PC-9 (cell line): ENCODE results near the gene IRF2. TPM values are rescaled to one million over a fixed set of nuclear protein-coding genes. Genes with fewer than 3 reads are reported as not detected.

Experiments
- BruUV-seq: library from RNA; stranded (reverse); fragments of 400-500 nt; replicated peaks from 2 replicates; lab custom pipeline; 2021; lab: Mats Ljungman, UMichigan
- CTCF ChIA-PET: fragments of 300-600 bp; sonication (Branson Sonifier 250); formaldehyde crosslinking; loops from one replicate; lab custom pipeline; 2022; ENCODE audit warnings: antibody characterized with exemption; lab: Charles Lee
- POLR2A ChIA-PET: fragments of 300-600 bp; sonication (Branson Sonifier 250); formaldehyde crosslinking; loops from one replicate; lab custom pipeline; 2022; ENCODE audit warnings: antibody characterized with exemption; ENCODE audit not compliant: unreplicated experiment; lab: Charles Lee
- DNase-seq, 2 experiments: peaks; one replicate each; pipeline versions ENCODE4 v3.0.0 to v3.0.0-alpha.2; 2015 to 2022; ENCODE audit warnings: mixed read lengths in 1 of 2
- H2AFZ ChIP-seq: fragments of 200-600 bp; sonication (generic); 2 replicates; pipeline ENCODE4 v1.8.1; 2017; ENCODE audit warnings: antibody characterized with exemption
- H3F3A ChIP-seq: fragments of 200-600 bp; sonication (generic); 2 replicates; pipeline ENCODE4 v1.8.1; 2017; ENCODE audit warnings: antibody characterized with exemption, mild to moderate bottlenecking, low read depth; ENCODE audit not compliant: insufficient read depth
- H3K27ac ChIP-seq: fragments of 200-600 bp; sonication (generic); 2 replicates; pipeline ENCODE4 v1.6.1; 2016; ENCODE audit warnings: mixed run types
- H3K27me3 ChIP-seq: fragments of 200-600 bp; sonication (generic); 2 replicates; pipeline ENCODE4 v1.6.1; 2016; ENCODE audit warnings: low read depth, mixed run types; ENCODE audit not compliant: insufficient read depth
- H3K36me3 ChIP-seq: fragments of 200-600 bp; sonication (generic); 2 replicates; pipeline ENCODE4 v1.6.1; 2016; ENCODE audit warnings: low read depth, mixed run types
- H3K4me1 ChIP-seq: fragments of 200-600 bp; sonication (generic); replicated peaks from 2 replicates; pipeline ENCODE4 v1.6.1; 2016; ENCODE audit warnings: mixed run types; ENCODE audit not compliant: insufficient read depth
- H3K4me2 ChIP-seq: fragments of 200-600 bp; sonication (generic); 2 replicates; pipeline ENCODE4 v1.6.1; 2017; ENCODE audit warnings: mixed run types
- H3K4me3 ChIP-seq: fragments of 200-600 bp; sonication (generic); 2 replicates; pipeline ENCODE4 v1.6.1; 2016; ENCODE audit warnings: mixed run types
- H3K79me2 ChIP-seq: fragments of 200-600 bp; sonication (generic); 2 replicates; pipeline ENCODE4 v1.6.1; 2017; ENCODE audit warnings: low read depth, mixed run types
- H3K9me2 ChIP-seq: fragments of 200-600 bp; sonication (generic); 2 replicates; pipeline ENCODE4 v1.8.1; 2017; ENCODE audit warnings: mild to moderate bottlenecking; ENCODE audit not compliant: insufficient read depth
- H3K9me3 ChIP-seq: fragments of 200-600 bp; sonication (generic); 2 replicates; pipeline ENCODE4 v1.8.1; 2016; ENCODE audit warnings: low read depth; ENCODE audit not compliant: insufficient read depth
- H4K20me1 ChIP-seq: fragments of 200-600 bp; sonication (generic); 2 replicates; pipeline ENCODE4 v1.8.1; 2017; ENCODE audit not compliant: insufficient read depth
- EZH2 ChIP-seq: fragments of 200-600 bp; sonication (generic); IDR thresholded peaks from 2 replicates; pipeline ENCODE4 v1.8.0; 2017; ENCODE audit warnings: antibody characterized with exemption, low read depth
- intact Hi-C: fragments of 100-400 bp; cut with micrococcal nuclease; formaldehyde crosslinking; loops from one replicate; pipeline ENCODE4 v1.10.0; 2022; ENCODE audit not compliant: unreplicated experiment
- total RNA-seq: library from RNA; stranded (reverse); gene quantifications from 2 replicates; pipeline ENCODE4 v1.2.3, GENCODE V29; 2021
- TF ChIP-seq, protein P1 (sequence below): fragments of 200-600 bp; sonication (generic); conservative IDR thresholded peaks from 2 replicates; pipeline ENCODE4 v1.6.1; 2017; ENCODE audit warnings: mixed run types, antibody characterized with exemption, mild to moderate bottlenecking, moderate library complexity

Gene IRF2
- total RNA-seq, 1 experiment from 2014 or later, result 34.4 TPM

DNA sequence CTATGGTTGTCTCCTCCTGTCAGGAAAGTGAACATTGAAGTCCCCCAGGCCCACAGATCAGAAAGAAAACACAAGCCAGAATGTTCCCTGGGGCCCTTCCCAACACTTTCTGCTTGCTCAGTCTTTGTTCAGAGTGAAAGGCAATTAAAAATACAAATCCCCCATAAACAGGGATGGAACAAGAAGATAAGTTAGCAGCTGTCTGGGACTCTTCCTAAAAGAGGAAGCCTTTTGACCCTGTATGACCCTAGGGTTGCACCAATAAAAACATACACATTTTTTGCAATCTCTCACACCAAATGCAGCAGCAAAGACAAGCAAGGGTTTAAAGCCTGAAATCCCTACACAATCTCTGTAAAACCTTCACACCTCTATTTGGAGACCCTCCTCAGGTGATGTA lies 22.6 kb downstream of the IRF2 start:
- H3K36me3 ChIP-seq, result no peaks in the 10 kb centered on the region
- intact Hi-C loops, result no loop called here
- no peak overlapping the region for H3K4me3 ChIP-seq
- ChIA-PET POLR2A (no interaction called here), CTCF (no interaction called here)
- peaks cover 15% of the 10 kb centered on the region; the same call in 1 of the 2 replicates for H3K79me2 ChIP-seq
- H3K27ac ChIP-seq, result no peak overlapping the region
- peaks cover 20% of the 10 kb centered on the region for H3K4me1 ChIP-seq
- no TSS peak for BruUV-seq
- H3F3A ChIP-seq, result no peaks in the 10 kb centered on the region
- no peaks in the 10 kb centered on the region for H4K20me1 ChIP-seq
- H2AFZ ChIP-seq, result no peak overlapping the region
- no peaks in the 10 kb centered on the region for H3K9me2 ChIP-seq
- H3K27me3 ChIP-seq, result no peaks in the 10 kb centered on the region
- no peaks in the 10 kb centered on the region for H3K9me3 ChIP-seq
- no peak overlapping the region for H3K4me2 ChIP-seq
- DNase-seq, result no peak
- no peak for TF ChIP-seq EZH2
- TF ChIP-seq, protein P1, sequence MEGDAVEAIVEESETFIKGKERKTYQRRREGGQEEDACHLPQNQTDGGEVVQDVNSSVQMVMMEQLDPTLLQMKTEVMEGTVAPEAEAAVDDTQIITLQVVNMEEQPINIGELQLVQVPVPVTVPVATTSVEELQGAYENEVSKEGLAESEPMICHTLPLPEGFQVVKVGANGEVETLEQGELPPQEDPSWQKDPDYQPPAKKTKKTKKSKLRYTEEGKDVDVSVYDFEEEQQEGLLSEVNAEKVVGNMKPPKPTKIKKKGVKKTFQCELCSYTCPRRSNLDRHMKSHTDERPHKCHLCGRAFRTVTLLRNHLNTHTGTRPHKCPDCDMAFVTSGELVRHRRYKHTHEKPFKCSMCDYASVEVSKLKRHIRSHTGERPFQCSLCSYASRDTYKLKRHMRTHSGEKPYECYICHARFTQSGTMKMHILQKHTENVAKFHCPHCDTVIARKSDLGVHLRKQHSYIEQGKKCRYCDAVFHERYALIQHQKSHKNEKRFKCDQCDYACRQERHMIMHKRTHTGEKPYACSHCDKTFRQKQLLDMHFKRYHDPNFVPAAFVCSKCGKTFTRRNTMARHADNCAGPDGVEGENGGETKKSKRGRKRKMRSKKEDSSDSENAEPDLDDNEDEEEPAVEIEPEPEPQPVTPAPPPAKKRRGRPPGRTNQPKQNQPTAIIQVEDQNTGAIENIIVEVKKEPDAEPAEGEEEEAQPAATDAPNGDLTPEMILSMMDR, result no peak

DNA sequence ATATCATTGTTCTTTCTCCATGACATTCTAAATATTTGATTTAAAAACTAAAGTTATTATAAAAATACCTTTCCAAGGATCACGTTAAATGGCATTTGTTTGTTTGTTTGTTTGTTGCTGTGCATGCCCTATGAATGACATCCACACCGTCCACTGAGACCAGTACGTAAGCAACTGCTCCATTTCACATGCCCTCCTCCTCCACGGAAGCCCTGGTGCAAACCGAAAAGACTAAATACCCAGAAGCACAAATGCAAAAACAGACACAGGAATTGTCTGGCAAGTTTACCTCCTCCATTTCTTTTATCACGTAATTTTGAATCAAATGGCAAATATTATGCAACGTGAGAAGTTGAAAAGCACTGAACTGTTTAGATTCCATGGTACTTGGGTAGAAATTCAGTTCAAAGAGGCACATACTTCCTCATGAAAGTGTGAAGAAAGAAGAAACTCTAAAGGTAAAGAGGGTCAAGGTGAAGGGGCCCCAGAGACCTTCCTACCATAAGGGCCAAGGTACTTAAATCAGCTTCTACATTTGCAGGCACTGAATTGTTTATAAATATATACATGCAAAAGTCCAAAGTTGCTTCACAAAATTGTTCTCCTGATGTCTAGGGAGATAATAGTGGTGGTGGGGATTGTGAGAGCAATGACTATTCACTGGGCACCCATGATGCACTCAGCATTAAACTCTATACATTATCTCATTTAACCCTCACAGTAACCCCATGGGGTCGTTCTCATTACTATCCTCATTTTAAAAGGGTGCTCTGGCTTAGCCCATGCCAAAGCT lies 23.4 kb downstream of the IRF2 start:
- H2AFZ ChIP-seq, result no peak overlapping the region
- CTCF ChIA-PET, result no interaction called here
- H3K4me3 ChIP-seq, result no peak overlapping the region
- H3K9me2 ChIP-seq, result no peaks in the 10 kb centered on the region
- BruUV-seq, result no TSS peak
- no peak overlapping the region for H3K4me2 ChIP-seq
- H3K4me1 ChIP-seq, result peaks cover 20% of the 10 kb centered on the region
- no peaks in the 10 kb centered on the region for H3F3A ChIP-seq
- POLR2A ChIA-PET, result no interaction called here
- no peaks in the 10 kb centered on the region for H3K9me3 ChIP-seq
- TF ChIP-seq, protein P1, result no peak
- TF ChIP-seq EZH2, result no peak
- H3K27me3 ChIP-seq, result no peaks in the 10 kb centered on the region
- no peak overlapping the region for H3K27ac ChIP-seq
- no peaks in the 10 kb centered on the region for H3K36me3 ChIP-seq
- DNase-seq, result no peak
- H3K79me2 ChIP-seq, result peaks cover 15% of the 10 kb centered on the region; the same call in 1 of the 2 replicates
- intact Hi-C loops, result no loop called here
- H4K20me1 ChIP-seq, result no peaks in the 10 kb centered on the region

DNA sequence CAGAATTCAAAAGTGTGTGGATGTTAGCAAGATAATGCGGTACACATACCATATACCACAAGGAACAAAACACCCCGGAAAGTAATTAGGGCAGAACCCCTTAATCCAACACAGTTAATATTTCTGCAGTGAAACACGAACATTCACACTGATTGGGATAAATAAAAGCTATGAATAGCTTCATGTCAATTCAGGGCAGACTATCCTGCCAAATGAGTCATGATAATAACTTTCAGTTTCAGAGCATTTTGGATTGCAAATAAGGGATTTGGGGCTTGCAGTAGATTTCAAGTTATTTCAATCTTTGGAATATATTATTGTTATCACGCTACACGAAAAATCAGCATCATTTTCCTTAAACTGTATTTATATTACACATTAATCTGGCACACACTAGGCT lies 24.3 kb downstream of the IRF2 start:
- no peaks in the 10 kb centered on the region for H3K9me2 ChIP-seq
- DNase-seq, result no peak
- ChIA-PET CTCF (no interaction called here), POLR2A (no interaction called here)
- H3K4me1 ChIP-seq, result peaks cover 20% of the 10 kb centered on the region
- no peaks in the 10 kb centered on the region for H4K20me1 ChIP-seq
- no peaks in the 10 kb centered on the region for H3K36me3 ChIP-seq
- H3K27me3 ChIP-seq, result no peaks in the 10 kb centered on the region
- H3K79me2 ChIP-seq, result peaks cover 12% of the 10 kb centered on the region; the same call in 1 of the 2 replicates
- H3F3A ChIP-seq, result no peaks in the 10 kb centered on the region
- intact Hi-C loops, result no loop called here
- H3K27ac ChIP-seq, result no peak overlapping the region
- H3K9me3 ChIP-seq, result no peaks in the 10 kb centered on the region
- TF ChIP-seq, protein P1, result no peak
- TF ChIP-seq EZH2, result no peak
- BruUV-seq, result no TSS peak
- no peak overlapping the region for H3K4me3 ChIP-seq
- no peak overlapping the region for H3K4me2 ChIP-seq
- H2AFZ ChIP-seq, result no peak overlapping the region
